AG09319 (cell line): ENCODE results near the gene GAS2L1.

Experiments used
- DNase-seq: peaks from one replicate; pipeline ENCODE4 v3.0.0-alpha.2; 2010; ENCODE audit warnings: low read depth; ENCODE audit errors: extremely low read depth
- CTCF ChIP-seq: IDR thresholded peaks from 2 replicates; pipeline ENCODE4 v1.5.1; 2011; ENCODE audit warnings: low read depth, mild to moderate bottlenecking, inconsistent platforms, low read length, moderate library complexity

Gene GAS2L1

GRCh38 chr22:29320546-29320945, 14.1 kb downstream of the GAS2L1 start:
- no peak; the same call in none of the 2 replicates for TF ChIP-seq CTCF
- DNase-seq: no peak

GRCh38 chr22:29323641-29324040, 17.2 kb downstream of the GAS2L1 start:
- DNase-seq: no peak

GRCh38 chr22:29325356-29325755, 18.9 kb downstream of the GAS2L1 start:
- no peak for DNase-seq
- no peak for TF ChIP-seq CTCF

More at GRCh38 chr22:29323641-29324040, 17.2 kb downstream of the GAS2L1 start:
- no peak for TF ChIP-seq CTCF

DNA sequence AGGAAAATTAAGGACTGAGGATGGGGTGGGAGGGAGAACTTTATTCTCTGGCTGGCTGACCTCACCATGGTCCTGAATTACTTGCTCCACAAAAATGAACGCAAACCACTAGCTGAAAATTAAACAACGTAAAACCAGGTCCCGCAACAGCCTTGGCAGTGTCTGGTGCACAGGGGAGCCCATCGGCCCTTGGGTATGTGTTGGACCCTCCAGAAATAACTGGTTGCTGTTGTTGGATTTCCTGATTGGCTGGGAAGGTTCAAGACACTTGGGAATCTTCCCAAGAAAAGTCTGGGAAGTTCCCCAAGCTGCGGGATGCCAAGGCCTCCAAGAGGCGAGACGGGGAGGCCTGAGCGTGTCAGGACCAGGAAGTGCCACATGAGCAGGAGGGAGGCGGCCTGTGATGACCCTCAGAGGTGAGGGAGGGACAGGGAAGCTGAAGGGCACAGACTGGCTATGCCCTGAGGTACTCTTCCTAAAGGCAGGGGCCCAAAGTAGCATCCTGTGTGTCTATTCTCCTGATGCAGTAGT, 19.4 kb downstream of the GAS2L1 start:
- no peak for DNase-seq
- no peak for TF ChIP-seq CTCF

DNA sequence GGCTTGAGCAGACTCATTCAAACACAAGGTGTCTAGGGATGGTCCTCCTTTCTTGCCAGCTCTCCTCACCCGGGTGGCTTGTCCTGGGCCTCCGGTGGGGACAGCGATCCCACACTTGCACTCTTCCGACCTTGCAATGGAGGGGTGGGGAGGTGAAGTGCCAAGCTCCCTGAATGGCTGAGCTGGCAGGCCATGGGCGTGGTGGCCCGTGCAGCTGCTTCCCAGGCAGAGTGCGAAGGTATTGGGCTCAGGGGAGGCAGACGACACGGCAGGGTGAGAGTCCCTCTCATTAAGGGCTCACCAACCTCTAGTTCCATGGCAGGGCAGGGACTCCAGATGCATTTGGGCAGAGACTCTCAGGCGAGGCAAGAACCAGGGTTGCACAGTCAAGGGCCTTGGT, 20.0 kb downstream of the GAS2L1 start:
- no peak for DNase-seq

DNA sequence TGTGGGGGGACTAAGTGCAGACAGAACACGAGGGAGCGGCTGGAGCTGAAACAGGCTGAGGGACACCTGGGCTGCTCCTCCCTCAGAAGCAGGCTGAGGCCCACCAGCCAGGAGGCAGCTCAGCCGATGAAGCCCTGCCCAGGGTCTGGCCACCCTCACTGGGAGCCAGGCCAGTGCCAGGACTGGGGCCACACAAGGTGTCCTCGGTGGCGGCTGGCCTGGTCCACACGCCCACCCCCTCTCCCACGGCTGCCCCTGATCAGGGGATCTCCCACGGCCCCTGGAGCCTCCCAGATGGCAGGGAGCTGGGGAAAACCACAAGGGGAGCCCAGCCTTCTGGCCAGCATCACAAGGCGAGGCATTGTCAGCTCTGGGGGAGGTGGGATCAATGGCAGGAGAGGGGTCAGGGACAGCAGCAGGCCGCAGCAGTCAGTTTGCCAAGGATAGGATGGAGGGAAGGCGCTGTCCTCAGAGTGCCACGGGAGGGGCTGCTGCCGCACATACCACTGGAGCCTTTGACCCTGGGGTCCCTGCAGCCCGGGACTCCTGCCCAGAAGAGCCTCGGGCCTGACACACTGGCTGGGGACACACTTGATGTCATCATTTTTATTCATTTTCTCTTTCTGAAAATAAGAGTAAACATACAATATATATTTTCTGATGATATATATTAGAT, 20.8 kb downstream of the GAS2L1 start:
- TF ChIP-seq CTCF: no peak
- DNase-seq: no peak

More for the DNA sequence above, 20.0 kb downstream of the GAS2L1 start:
- TF ChIP-seq CTCF: no peak

DNA sequence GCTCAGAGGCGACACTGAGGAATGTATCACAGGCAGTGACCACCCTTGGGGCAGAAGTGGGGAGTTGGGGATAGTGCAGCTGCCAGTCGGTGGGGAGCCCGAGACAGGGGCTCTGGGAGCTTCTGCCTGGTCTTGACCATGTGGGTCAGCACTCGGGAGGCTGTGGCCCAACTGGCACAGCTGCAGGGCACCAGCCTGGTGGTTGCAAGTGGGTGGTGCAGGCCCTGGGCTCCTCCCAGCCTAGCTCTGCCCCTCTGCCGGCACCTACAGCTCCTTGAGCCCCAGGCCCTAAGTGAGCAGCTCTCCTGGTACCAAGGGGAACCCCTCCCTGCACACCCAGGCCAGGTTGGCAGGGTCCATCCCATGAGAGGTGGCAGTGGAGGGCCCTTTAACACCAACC, 21.6 kb downstream of the GAS2L1 start:
- DNase-seq: no peak
- TF ChIP-seq CTCF: no peak
